ENCODE data around the gene SMIM10. TPM values are rescaled to one million over a fixed set of nuclear protein-coding genes. Genes with fewer than 3 reads are reported as not detected.

Gene SMIM10
- total RNA-seq, 2 donors from 2014 or later: 1.0 to 5.9 TPM

DNA sequence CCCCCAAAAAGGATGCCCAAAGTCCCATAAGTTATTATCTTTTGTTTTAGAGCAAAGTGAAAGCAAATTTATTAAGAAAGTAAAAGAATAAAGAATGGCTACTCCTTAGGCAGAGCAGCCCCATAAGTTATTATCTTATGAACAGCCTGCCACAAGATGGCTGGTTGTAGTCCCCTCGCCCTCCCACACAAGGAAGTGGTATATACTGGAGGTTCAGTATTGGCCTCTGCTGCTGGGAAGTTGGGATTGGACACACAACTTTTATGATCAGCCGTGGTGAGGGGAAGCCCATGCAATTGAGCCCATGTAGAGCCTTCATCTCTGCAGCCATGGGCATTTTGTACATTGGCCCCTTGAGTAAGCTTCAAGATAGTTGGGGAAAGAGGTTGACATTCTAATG, 8.0 kb upstream of the SMIM10 start:
- no peaks in the 10 kb centered on the region for H3K36me3 ChIP-seq (replicated peaks in 1 of 2; ENCODE audit: insufficient read depth in 1 of 2, low read depth in 2 of 2)
- DNase-seq (no peak), ATAC-seq (no peak)
- no peak overlapping the region for H3K4me3 ChIP-seq
- WGBS, 2 donors: 91% methylated on average over 2 of the region's 2 CpGs; no CpG with 5 or more reads in 1 of the 2 donors
- no peaks in the 10 kb centered on the region for H3K4me1 ChIP-seq
- TF ChIP-seq, protein P1, sequence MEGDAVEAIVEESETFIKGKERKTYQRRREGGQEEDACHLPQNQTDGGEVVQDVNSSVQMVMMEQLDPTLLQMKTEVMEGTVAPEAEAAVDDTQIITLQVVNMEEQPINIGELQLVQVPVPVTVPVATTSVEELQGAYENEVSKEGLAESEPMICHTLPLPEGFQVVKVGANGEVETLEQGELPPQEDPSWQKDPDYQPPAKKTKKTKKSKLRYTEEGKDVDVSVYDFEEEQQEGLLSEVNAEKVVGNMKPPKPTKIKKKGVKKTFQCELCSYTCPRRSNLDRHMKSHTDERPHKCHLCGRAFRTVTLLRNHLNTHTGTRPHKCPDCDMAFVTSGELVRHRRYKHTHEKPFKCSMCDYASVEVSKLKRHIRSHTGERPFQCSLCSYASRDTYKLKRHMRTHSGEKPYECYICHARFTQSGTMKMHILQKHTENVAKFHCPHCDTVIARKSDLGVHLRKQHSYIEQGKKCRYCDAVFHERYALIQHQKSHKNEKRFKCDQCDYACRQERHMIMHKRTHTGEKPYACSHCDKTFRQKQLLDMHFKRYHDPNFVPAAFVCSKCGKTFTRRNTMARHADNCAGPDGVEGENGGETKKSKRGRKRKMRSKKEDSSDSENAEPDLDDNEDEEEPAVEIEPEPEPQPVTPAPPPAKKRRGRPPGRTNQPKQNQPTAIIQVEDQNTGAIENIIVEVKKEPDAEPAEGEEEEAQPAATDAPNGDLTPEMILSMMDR (IDR thresholded peaks at IDR 0.05): no peak
- TF ChIP-seq POLR2A (IDR thresholded peaks at IDR 0.05): no peak
- H3K27ac ChIP-seq: no peak overlapping the region
- no peaks in the 10 kb centered on the region for H3K9me3 ChIP-seq
- no peaks in the 10 kb centered on the region for H3K27me3 ChIP-seq
- intact Hi-C loops (cut with DNase I): no loop called here

DNA sequence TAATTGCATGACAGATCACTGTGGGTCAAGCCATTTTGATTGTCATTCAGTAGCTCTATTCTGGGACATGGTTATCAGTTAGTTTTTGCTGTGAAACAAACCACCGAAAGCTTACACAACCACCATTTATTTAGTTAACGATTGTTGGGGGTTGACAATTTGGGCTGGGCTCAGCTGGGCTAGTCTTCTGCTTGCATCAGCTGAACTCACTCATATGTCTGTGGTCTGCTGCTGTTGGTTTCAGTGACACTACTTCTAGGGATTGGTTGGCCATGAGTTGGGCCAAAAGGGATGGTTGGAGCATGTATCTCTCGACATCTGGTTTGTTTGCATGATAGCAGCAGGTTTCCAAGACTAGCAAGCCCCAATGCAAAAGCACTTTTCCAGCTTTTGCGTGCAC, 5.3 kb upstream of the SMIM10 start:
- H3K27me3 ChIP-seq: no peaks in the 10 kb centered on the region
- H3K27ac ChIP-seq: no peak overlapping the region
- DNase-seq: no peak
- H3K36me3 ChIP-seq (replicated peaks in 1 of 2; ENCODE audit: insufficient read depth in 1 of 2, low read depth in 2 of 2): no peaks in the 10 kb centered on the region
- WGBS, 2 donors: 82 to 94% methylated on average over 2 to 4 of the region's 4 CpGs
- TF ChIP-seq POLR2A (IDR thresholded peaks at IDR 0.05): no peak
- TF ChIP-seq, protein P1 (IDR thresholded peaks at IDR 0.05): no peak
- H3K4me3 ChIP-seq: no peak overlapping the region
- H3K9me3 ChIP-seq: no peaks in the 10 kb centered on the region
- no peaks in the 10 kb centered on the region for H3K4me1 ChIP-seq
- ATAC-seq: no peak
- intact Hi-C loops (cut with DNase I): no loop called here

DNA sequence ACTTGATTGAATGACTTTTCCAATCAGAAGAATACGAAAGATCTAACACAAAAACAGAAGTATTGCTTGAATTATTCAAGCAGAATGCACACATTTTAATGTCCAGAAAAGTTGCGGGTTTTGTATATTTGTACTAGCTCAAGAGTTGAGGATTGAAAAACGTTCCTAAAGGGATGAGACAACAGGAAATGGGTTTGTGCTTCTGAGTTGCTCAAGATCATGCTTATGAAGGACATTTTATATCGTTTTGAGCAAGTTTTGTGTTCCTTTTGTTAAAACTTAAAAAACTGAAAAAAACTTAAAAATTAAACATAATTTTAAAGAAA, 353 bp upstream of the SMIM10 start:
- H3K27ac ChIP-seq: peak overlapping the region in 1 of 4 donors; percentile 18

DNA sequence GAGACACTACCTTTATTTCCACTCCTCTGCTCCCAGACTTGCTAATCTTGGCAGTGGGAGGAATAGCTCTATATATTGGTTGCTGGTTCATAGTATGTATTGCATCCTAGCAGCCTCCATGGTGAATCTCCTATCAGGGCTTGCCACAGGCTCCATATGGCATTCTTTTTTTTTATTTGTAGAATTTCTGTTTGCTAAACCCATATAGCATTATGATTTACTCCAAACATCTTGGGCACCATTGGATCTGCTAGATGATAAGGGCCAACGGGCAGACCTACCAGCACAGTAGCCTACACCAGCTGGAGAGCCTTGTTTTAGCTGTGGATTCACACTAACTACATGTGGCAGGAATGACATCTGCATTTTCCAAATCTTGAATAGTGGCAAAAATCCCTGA, 6.9 kb downstream of the SMIM10 start:
- no peak overlapping the region for H3K4me3 ChIP-seq
- no peak overlapping the region for H3K27ac ChIP-seq
- intact Hi-C loops (cut with DNase I): no loop called here
- DNase-seq (no peak), ATAC-seq (no peak)
- TF ChIP-seq POLR2A (IDR thresholded peaks at IDR 0.05): no peak
- TF ChIP-seq, protein P1 (IDR thresholded peaks at IDR 0.05): no peak
- H3K4me1 ChIP-seq: no peaks in the 10 kb centered on the region
- WGBS, 2 donors: 67% methylated on average over 1 of the region's 1 CpG; no CpG with 5 or more reads in 1 of the 2 donors
- no peaks in the 10 kb centered on the region for H3K9me3 ChIP-seq
- no peaks in the 10 kb centered on the region for H3K27me3 ChIP-seq
- no peaks in the 10 kb centered on the region for H3K36me3 ChIP-seq (replicated peaks in 1 of 2; ENCODE audit: insufficient read depth in 1 of 2, low read depth in 2 of 2)

More for the DNA sequence above, 353 bp upstream of the SMIM10 start:
- no peaks in the 10 kb centered on the region for H3K27me3 ChIP-seq
- intact Hi-C loops (cut with DNase I): no loop called here
- no peak for TF ChIP-seq POLR2A (IDR thresholded peaks at IDR 0.05)
- TF ChIP-seq, protein P1 (IDR thresholded peaks at IDR 0.05): no peak
- no peak overlapping the region for H3K4me3 ChIP-seq
- no peaks in the 10 kb centered on the region for H3K9me3 ChIP-seq
- WGBS, 2 donors: 51 to 55% methylated on average over 4 of the region's 4 CpGs
- ATAC-seq (no peak), DNase-seq (no peak)
- H3K36me3 ChIP-seq (replicated peaks in 1 of 2; ENCODE audit: insufficient read depth in 1 of 2, low read depth in 2 of 2): no peaks in the 10 kb centered on the region
- no peaks in the 10 kb centered on the region for H3K4me1 ChIP-seq

DNA sequence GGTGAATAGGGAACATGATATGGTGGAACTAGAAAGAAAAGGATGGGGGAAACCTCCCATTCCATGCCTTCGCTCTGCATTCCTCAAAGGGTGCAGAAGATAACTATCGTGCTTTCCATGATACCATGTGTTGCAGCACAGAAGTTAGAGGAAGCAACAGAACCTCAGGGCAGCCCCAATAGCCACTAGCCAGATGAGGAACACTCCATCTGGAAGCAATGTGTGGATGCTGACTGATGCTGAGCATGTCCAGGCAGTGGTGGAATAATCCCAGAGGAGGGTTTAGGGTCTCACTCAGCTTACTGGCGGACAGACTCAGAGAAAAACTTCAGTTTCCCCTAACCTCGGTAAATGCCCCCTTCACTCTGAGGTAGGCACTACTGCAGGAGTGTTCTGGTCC, 7.5 kb downstream of the SMIM10 start:
- no peak for TF ChIP-seq POLR2A (IDR thresholded peaks at IDR 0.05)
- TF ChIP-seq, protein P1 (IDR thresholded peaks at IDR 0.05): no peak
- no peaks in the 10 kb centered on the region for H3K9me3 ChIP-seq
- intact Hi-C loops (cut with DNase I): no loop called here

More for the DNA sequence above, 7.5 kb downstream of the SMIM10 start:
- WGBS, 2 donors: 84 to 93% methylated on average over 4 of the region's 4 CpGs
- Histone ChIP-seq H3K4me3 (no peak overlapping the region), H3K4me1 (no peaks in the 10 kb centered on the region), H3K27me3 (no peaks in the 10 kb centered on the region), H3K27ac (no peak overlapping the region), H3K36me3 (replicated peaks in 1 of 2; ENCODE audit: insufficient read depth in 1 of 2, low read depth in 2 of 2) (no peaks in the 10 kb centered on the region)
- no peak for ATAC-seq
- DNase-seq: no peak
